ENCODE data around the gene ARHGEF9.
"Not testable (repeated sequence)": the region's sequence is repeated elsewhere in the genome, so short reads cannot be mapped to it uniquely, and the experiment has no call there.

ARHGEF9 gene

DNA sequence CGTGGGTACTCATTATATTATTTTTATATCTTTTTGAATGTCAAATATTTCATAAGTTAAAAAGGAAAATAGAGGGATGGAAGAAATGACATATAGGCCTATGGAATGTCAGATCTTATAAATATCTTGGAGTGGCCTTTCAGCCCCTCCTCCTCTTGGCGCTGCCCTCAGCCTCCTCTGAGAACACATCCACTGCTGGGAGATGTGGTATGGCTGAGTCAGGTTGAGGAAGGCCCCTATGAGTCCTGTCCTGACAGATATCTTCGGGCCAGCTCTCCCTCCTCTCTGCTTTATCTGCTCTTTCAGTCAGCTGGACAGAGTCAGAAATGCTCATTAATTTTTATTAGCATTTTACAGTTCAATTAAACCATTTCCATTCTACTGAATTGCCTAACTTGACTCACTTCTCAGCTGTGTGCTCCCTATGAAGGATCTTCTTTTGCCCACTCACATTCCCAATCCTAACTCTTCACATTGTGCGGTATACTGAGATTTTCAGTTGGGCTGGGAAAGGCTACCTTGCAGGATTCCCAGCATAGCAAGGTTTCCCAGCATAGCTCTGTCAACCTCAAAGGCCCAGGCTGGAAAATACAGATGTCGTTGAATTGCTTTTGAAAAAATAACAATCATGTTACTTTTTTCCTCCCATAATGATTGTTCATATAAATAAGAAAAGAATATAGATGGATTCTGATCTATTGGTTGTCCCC is 128.0 kb downstream of the ARHGEF9 start:
- no peak for DNase-seq

- no peak for DNase-seq
These were observed 132.8 kb downstream of the ARHGEF9 start for GRCh38 chrX:63652086-63652765.

DNA sequence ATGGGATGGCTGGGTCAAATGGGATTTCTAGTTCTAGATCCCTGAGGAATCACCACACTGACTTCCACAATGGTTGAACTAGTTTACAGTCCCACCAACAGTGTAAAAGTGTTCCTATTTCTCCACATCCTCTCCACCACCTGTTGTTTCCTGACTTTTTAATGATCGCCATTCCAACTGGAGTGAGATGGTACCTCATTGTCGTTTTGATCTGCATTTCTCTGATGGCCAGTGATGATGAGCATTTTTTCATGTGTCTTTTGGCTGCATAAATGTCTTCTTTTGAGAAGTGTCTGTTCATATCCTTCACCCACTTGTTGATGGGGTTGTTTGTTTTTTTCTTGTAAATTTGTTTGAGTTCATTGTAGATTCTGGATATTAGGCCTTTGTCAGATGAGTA is 139.3 kb downstream of the ARHGEF9 start:
- DNase-seq: not testable (repeated sequence)

DNA sequence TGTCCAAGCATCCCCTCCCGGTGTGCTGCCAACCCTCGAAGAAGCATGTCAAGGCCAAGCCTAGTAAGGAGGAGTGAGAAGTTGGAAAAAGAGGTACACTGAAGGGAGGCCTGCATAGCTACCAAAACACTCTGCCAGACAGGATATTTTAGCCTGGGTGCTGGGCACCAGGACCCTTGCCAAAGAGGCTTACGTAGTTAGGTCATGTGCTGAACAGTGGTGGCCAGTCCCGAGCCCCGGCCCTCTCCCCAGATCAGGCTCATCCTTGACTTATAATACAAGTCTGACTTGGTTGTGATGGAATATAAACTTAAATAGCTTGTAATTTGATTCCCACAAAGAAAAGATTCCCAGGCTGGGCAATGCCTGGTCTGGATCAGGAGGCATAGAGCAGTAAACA is 149.3 kb downstream of the ARHGEF9 start:
- no peak for DNase-seq

GRCh38 chrX:63613531-63614028 is 171.4 kb downstream of the ARHGEF9 start:
- no peak for DNase-seq

DNA sequence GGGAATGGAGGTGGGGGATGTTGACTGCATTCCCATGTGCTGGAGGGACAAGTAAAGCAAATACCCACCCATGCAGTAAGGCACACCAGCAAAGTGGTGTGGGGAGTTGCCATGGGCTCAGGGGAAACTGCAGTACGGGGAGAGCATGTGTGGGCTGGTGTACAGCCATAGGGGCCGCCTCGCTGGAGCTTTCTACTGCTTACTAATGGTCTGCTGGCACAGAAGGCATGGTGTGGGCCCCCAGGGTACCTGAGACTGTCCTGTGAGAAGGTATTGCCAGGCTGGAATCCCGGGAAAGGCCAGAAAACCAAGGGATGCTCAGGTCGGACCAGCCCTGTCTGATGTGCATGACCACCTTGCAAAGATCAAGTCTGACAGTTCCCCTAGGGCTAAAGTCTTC is 199.1 kb downstream of the ARHGEF9 start:
- DNase-seq: no peak
